ENCODE data around the gene ANO2. TPM values are rescaled to one million over a fixed set of nuclear protein-coding genes. Genes with fewer than 3 reads are reported as not detected.

Gene ANO2
- total and polyA plus RNA-seq, 8 donors: 0.43 to 2.4 (median 0.97) TPM

Other genes with a start within 250 kb of the ANO2 start
- 10 to 100 TPM; 21.8 to 53.1 (median 32.1) TPM for gene VWF, start 179.4 kb upstream of the ANO2 start, total RNA-seq
- gene VWF, start 179.4 kb upstream of the ANO2 start, polyA plus RNA-seq: 10 to 100 TPM; 15.9 to 25.6 TPM

Data from pancreas (tissue), 8 donors.